ENCODE results near the gene FNIP1. TPM values are rescaled to one million over a fixed set of nuclear protein-coding genes. Genes with fewer than 3 reads are reported as not detected.

The FNIP1 gene
- total RNA-seq, 2 experiments from 2014 or later: 27.8 to 28.7 TPM

GRCh38 chr5:131659290-131659689 lies 137.5 kb downstream of the FNIP1 start:
- no peaks in the 10 kb centered on the region for H3K27me3 Mint-ChIP-seq
- ChIA-PET POLR2A (no interaction called here), CTCF (no interaction called here)
- H3K4me1 Mint-ChIP-seq: peaks cover 8% of the 10 kb centered on the region
- H3K9me3 Mint-ChIP-seq: no peaks in the 10 kb centered on the region
- no peak overlapping the region for H3K4me3 Mint-ChIP-seq
- no peak for DNase-seq
- no peak overlapping the region for H3K27ac Mint-ChIP-seq
- peaks cover 51% of the 10 kb centered on the region for H3K36me3 Mint-ChIP-seq (ENCODE audit: low read depth)

- Mint-ChIP-seq H3K9me3 (no peaks in the 10 kb centered on the region), H3K36me3 (ENCODE audit: low read depth) (peaks cover 58% of the 10 kb centered on the region)
- CTCF ChIA-PET: no interaction called here
These were observed 142.0 kb downstream of the FNIP1 start for GRCh38 chr5:131654776-131655175.

DNA sequence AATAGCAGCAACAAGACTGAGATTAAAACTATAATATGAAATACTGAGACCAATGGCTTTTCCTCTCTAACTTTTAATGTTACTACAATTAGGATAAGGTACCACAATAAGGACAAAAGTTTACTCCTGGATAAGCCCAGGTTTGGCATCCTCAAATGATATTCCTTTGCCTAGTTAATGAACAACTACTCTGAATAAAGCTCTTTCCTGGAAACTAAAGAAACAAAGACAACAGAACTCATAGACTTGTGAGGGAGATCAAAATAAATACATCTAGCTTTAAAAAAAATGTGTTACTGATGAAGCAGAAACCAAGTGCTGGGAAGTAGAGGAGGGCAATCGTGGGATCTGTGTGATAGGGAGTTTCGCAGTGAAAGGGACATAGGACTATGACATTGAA lies 142.5 kb downstream of the FNIP1 start:
- H3K36me3 Mint-ChIP-seq (ENCODE audit: low read depth): peaks cover 56% of the 10 kb centered on the region

More at GRCh38 chr5:131654776-131655175, 142.0 kb downstream of the FNIP1 start:
- POLR2A ChIA-PET: no interaction called here
- Mint-ChIP-seq H3K27me3 (no peaks in the 10 kb centered on the region), H3K27ac (no peak overlapping the region), H3K4me1 (peaks cover 8% of the 10 kb centered on the region), H3K4me3 (no peak overlapping the region)
- DNase-seq: no peak

GRCh38 chr5:131649161-131649560 lies 147.7 kb downstream of the FNIP1 start:
- no peak for DNase-seq
- Mint-ChIP-seq H3K36me3 (ENCODE audit: low read depth) (peaks cover 58% of the 10 kb centered on the region), H3K4me3 (no peak overlapping the region), H3K27ac (no peak overlapping the region), H3K4me1 (no peaks in the 10 kb centered on the region), H3K27me3 (no peaks in the 10 kb centered on the region), H3K9me3 (no peaks in the 10 kb centered on the region)
- CTCF ChIA-PET: no interaction called here
- POLR2A ChIA-PET: no interaction called here

More for the DNA sequence above, 142.5 kb downstream of the FNIP1 start:
- DNase-seq: no peak
- CTCF ChIA-PET: no interaction called here
- no peaks in the 10 kb centered on the region for H3K27me3 Mint-ChIP-seq
- peaks cover 8% of the 10 kb centered on the region for H3K4me1 Mint-ChIP-seq
- no peaks in the 10 kb centered on the region for H3K9me3 Mint-ChIP-seq
- POLR2A ChIA-PET: no interaction called here
- no peak overlapping the region for H3K27ac Mint-ChIP-seq
- H3K4me3 Mint-ChIP-seq: no peak overlapping the region

- DNase-seq: no peak
- ChIA-PET CTCF (interaction anchor here (1.0 kb wide), 1 partner anchor 360 kb away, joined by 3 read pairs; no protein-coding TSS in a partner anchor), POLR2A (interaction anchor here (0.7 kb wide), 1 partner anchor 10 kb away, joined by 3 read pairs; no protein-coding TSS in a partner anchor)
- Mint-ChIP-seq H3K4me1 (no peaks in the 10 kb centered on the region), H3K27ac (no peak overlapping the region), H3K9me3 (no peaks in the 10 kb centered on the region), H3K27me3 (no peaks in the 10 kb centered on the region), H3K4me3 (no peak overlapping the region), H3K36me3 (ENCODE audit: low read depth) (peaks cover 52% of the 10 kb centered on the region)
These were observed 149.6 kb downstream of the FNIP1 start for GRCh38 chr5:131647048-131647769.

GRCh38 chr5:131644822-131645221 lies 152.0 kb downstream of the FNIP1 start:
- CTCF ChIA-PET: no interaction called here
- no peak overlapping the region for H3K27ac Mint-ChIP-seq
- no peak overlapping the region for H3K4me3 Mint-ChIP-seq
- no peaks in the 10 kb centered on the region for H3K9me3 Mint-ChIP-seq
- H3K4me1 Mint-ChIP-seq: peaks cover 7% of the 10 kb centered on the region
- POLR2A ChIA-PET: no interaction called here
- peaks cover 33% of the 10 kb centered on the region for H3K36me3 Mint-ChIP-seq (ENCODE audit: low read depth)
- H3K27me3 Mint-ChIP-seq: no peaks in the 10 kb centered on the region
- no peak for DNase-seq

DNA sequence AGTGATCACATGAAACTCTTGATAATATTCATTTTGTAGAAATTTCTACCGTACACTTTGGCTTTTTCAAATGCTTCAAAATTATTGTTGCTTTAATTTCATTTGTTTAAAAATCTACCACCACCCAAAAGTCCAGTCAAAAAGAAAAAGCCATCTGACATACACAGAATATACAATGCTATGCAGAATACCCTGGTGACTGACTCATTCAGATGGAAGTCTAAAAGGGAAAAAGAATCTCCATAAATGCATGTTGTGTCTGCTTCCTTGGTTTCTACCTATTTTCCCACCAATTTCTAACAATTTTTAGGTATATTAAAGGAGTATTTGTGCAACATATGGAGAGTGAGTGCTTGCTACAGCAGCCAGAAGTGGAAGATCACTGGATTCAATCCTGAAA lies 152.4 kb downstream of the FNIP1 start:
- H3K9me3 Mint-ChIP-seq: no peaks in the 10 kb centered on the region
- no peak overlapping the region for H3K27ac Mint-ChIP-seq
- POLR2A ChIA-PET: no interaction called here
- peaks cover 30% of the 10 kb centered on the region for H3K36me3 Mint-ChIP-seq (ENCODE audit: low read depth)
- DNase-seq: no peak
- no peak overlapping the region for H3K4me3 Mint-ChIP-seq
- peaks cover 11% of the 10 kb centered on the region for H3K4me1 Mint-ChIP-seq
- H3K27me3 Mint-ChIP-seq: no peaks in the 10 kb centered on the region
- CTCF ChIA-PET: no interaction called here

DNA sequence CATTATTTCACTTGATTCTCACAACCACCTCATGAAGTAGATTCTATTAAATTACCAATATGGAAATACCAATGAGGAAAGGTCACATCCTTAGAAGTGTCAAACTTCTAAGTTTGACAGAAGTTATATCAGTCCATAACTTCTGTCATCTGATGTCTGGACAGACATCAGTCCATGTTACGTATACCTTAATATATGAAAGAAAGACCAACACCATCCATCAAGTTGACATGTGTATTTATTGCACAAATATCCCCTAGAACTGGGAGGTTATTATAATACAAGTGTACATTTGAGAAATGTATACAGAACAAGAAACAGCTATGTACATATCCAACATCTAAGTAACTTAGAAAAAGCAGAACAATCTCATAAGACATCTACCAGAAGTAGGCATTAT lies 155.3 kb downstream of the FNIP1 start:
- no peaks in the 10 kb centered on the region for H3K9me3 Mint-ChIP-seq
- peaks cover 17% of the 10 kb centered on the region for H3K4me1 Mint-ChIP-seq
- H3K27me3 Mint-ChIP-seq: no peaks in the 10 kb centered on the region
- DNase-seq: no peak
- ChIA-PET POLR2A (interaction anchor here (0.8 to 1.0 kb wide), 2 partner anchors 9 to 155 kb away, joined by 3 read pairs; partner anchors contain the start of gene FNIP1), CTCF (interaction anchor here (1.2 kb wide), 1 partner anchor 52 kb away, joined by 4 read pairs; no protein-coding TSS in a partner anchor)
- H3K4me3 Mint-ChIP-seq: no peak overlapping the region
- H3K36me3 Mint-ChIP-seq (ENCODE audit: low read depth): peaks cover 20% of the 10 kb centered on the region
- no peak overlapping the region for H3K27ac Mint-ChIP-seq

DNA sequence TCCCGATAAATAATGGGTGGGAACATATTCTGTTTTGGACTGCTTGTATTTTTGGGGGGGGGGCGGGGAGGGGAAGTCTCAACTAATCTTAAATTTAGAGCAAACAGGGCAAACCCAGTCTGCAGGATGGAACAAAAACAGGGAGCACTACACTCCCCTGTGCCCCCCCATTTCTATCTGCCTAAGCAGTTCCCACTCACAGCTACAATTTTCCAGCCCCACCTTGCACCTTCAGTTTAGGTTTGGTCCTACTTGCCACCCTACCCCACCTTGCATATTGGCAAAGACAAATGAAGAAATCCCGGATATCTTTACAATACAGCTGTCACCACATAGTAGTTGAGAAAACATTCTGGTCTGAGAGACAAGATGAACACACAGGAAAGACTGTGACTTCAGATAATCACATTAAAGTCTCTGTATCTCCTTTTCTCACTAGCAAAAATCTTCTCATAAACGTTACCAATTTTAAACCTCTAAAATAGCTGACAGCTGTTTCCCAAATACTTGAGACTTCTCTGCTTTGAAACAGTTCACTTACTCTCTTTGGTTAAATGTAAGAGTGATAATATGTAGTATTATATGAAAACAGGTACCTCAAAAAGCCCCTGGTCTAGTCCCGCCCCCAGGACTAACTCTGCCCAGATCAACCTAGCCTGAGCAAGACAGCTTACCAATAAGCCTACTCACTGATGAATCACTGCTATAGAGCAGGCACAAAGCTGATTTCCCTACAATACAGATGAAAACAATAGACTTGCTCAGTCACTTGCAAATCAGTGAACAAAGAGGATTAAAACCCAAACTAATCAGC lies 156.6 kb downstream of the FNIP1 start:
- DNase-seq: no peak
- no peaks in the 10 kb centered on the region for H3K27me3 Mint-ChIP-seq
- peak overlapping the region; percentile 10 for H3K27ac Mint-ChIP-seq
- ChIA-PET POLR2A (interaction anchor here (0.8 to 1.5 kb wide), 3 partner anchors 31 to 157 kb away, joined by 3 to 4 read pairs (median 3); partner anchors contain the start of gene FNIP1), CTCF (interaction anchor here (1.2 kb wide), 1 partner anchor 51 kb away, joined by 4 read pairs; no protein-coding TSS in a partner anchor)
- no peak overlapping the region for H3K4me3 Mint-ChIP-seq
- H3K4me1 Mint-ChIP-seq: peaks cover 22% of the 10 kb centered on the region
- H3K36me3 Mint-ChIP-seq (ENCODE audit: low read depth): peaks cover 13% of the 10 kb centered on the region
- H3K9me3 Mint-ChIP-seq: no peaks in the 10 kb centered on the region

- H3K4me3 Mint-ChIP-seq: no peak overlapping the region
- peaks cover 23% of the 10 kb centered on the region for H3K4me1 Mint-ChIP-seq
- no peaks in the 10 kb centered on the region for H3K27me3 Mint-ChIP-seq
- DNase-seq: no peak
- H3K36me3 Mint-ChIP-seq (ENCODE audit: low read depth): peaks cover 13% of the 10 kb centered on the region
- no peak overlapping the region for H3K27ac Mint-ChIP-seq
- POLR2A ChIA-PET: interaction anchor here (0.9 to 1.5 kb wide), 2 partner anchors 44 to 158 kb away, joined by 4 read pairs; partner anchors contain the start of gene FNIP1
- CTCF ChIA-PET: interaction anchor here (1.5 kb wide), 1 partner anchor 369 kb away, joined by 5 read pairs; no protein-coding TSS in a partner anchor
- no peaks in the 10 kb centered on the region for H3K9me3 Mint-ChIP-seq
These were observed 157.7 kb downstream of the FNIP1 start for GRCh38 chr5:131639148-131639547.

DNA sequence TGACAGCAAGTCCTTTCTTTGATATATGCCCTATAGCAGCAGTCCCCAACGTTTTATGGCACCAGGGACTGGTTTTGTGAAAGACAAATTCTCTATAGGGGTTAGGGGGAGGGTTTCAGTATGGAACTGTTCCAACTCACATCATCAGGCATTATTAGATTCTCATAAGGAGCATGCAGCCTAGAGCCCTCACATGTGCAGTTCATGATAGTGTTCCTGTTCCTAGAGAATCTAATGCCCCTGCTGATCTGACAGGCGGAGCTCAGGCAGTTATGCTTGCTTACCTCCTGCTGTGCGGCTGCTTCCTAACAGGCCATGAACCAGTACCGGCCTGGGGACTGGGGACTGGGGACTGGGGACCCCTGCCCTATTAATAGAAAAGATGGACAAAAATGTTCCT lies 159.1 kb downstream of the FNIP1 start:
- H3K27ac Mint-ChIP-seq: no peak overlapping the region
- CTCF ChIA-PET: interaction anchor here (1.5 kb wide), 1 partner anchor 370 kb away, joined by 5 read pairs; no protein-coding TSS in a partner anchor
- H3K9me3 Mint-ChIP-seq: no peaks in the 10 kb centered on the region
- H3K4me3 Mint-ChIP-seq: no peak overlapping the region
- H3K27me3 Mint-ChIP-seq: no peaks in the 10 kb centered on the region
- DNase-seq: no peak
- H3K4me1 Mint-ChIP-seq: peaks cover 28% of the 10 kb centered on the region
- H3K36me3 Mint-ChIP-seq (ENCODE audit: low read depth): peaks cover 16% of the 10 kb centered on the region
- POLR2A ChIA-PET: interaction anchor here (0.7 kb wide), 1 partner anchor 9 kb away, joined by 3 read pairs; no protein-coding TSS in a partner anchor

GRCh38 chr5:131635684-131636572 lies 160.9 kb downstream of the FNIP1 start:
- POLR2A ChIA-PET: interaction anchor here (0.6 to 1.5 kb wide), 17 partner anchors 9 to 1116 kb away, joined by 3 to 22 read pairs (median 4); partner anchors contain the start of genes CDC42SE2 and FNIP1
- H3K4me3 Mint-ChIP-seq: peak overlapping the region; percentile 99
- CTCF ChIA-PET: interaction anchor here (0.6 to 1.3 kb wide), 4 partner anchors 21 to 384 kb away, joined by 3 to 5 read pairs (median 4); no protein-coding TSS in a partner anchor
- no peaks in the 10 kb centered on the region for H3K27me3 Mint-ChIP-seq
- no peak for DNase-seq
- peak overlapping the region; percentile 99 for H3K27ac Mint-ChIP-seq
- H3K4me1 Mint-ChIP-seq: peaks cover 28% of the 10 kb centered on the region
- H3K36me3 Mint-ChIP-seq (ENCODE audit: low read depth): peaks cover 13% of the 10 kb centered on the region
- no peaks in the 10 kb centered on the region for H3K9me3 Mint-ChIP-seq
